Inflammatory macrophage treated with lipopolysaccharide for 4 hours (primary cell): ENCODE results near the gene AKT2.

Source experiments
- DNase-seq: peaks from one replicate; pipeline ENCODE4 v3.0.0-alpha.2; 2020

Gene AKT2

DNA sequence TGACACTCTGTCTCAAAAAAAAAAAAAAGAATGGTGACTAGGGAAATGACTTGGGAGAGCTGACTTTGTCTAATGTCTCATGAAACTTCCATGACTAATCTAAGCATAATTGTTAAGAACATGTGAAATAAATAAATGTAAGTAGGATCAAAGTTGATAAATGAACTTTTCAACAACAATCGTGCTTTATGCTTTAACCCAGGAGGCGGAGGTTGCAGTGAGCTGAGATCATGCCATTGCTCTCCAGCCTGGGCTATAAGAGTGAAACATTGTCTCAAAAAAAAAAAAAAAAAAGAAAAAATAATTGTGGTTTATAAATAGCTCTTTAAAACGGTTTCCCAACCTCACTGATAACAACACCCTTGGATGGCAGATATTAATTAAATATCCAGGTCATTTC lies 12.9 kb upstream of the AKT2 start:
- no peak for DNase-seq

DNA sequence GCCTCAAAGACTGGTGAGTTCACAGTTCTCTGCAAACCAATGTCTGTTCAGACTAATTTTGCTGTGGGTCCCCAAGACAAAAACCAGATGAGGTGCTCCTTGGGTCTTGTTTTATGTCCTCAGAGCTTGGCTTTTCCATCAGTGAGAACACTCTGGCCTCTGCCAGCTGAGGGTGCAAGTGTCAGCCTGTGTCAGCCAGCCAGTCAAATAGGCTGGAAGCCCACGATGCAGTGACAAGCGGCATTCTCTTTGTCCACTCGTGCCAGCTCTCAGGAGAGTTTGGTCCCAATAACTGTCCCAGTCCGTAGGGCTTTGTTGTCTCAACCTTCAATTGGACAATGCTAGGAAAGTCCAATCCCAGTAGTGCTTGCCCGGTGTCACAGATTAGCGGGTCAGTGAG lies 9.4 kb upstream of the AKT2 start:
- no peak for DNase-seq

- no peak for DNase-seq
Observed at GRCh38 chr19:40286971-40287421, 1.9 kb upstream of the AKT2 start.

- DNase-seq = no peak
Observed at GRCh38 chr19:40286235-40286970, 1.3 kb upstream of the AKT2 start.

GRCh38 chr19:40285353-40286234 lies 449 bp upstream of the AKT2 start:
- peak; percentile 100 for DNase-seq

GRCh38 chr19:40284251-40284500 lies 969 bp downstream of the AKT2 start:
- DNase-seq = no peak

- DNase-seq = no peak
Observed at GRCh38 chr19:40283414-40284250, 1.5 kb downstream of the AKT2 start.

GRCh38 chr19:40282920-40283319 lies 2.2 kb downstream of the AKT2 start:
- no peak for DNase-seq

DNA sequence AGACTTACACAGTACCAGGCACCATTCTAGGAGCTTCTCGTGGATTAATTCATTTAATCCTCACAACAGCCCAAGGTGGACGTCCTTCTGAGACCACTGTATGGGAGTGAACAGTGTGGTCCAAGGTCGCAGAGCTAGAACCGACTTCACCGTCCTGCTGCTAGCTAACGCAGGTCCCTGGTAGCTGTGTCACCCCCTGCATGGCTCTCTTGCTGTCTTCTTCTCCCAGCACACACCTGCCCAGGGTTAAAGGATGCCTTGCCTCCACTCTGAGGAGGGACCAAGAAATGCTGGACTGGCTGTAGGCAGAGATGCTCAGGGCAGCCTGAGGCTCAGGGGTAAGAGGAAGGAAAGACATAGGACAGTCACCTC lies 3.0 kb downstream of the AKT2 start:
- no peak for DNase-seq

DNA sequence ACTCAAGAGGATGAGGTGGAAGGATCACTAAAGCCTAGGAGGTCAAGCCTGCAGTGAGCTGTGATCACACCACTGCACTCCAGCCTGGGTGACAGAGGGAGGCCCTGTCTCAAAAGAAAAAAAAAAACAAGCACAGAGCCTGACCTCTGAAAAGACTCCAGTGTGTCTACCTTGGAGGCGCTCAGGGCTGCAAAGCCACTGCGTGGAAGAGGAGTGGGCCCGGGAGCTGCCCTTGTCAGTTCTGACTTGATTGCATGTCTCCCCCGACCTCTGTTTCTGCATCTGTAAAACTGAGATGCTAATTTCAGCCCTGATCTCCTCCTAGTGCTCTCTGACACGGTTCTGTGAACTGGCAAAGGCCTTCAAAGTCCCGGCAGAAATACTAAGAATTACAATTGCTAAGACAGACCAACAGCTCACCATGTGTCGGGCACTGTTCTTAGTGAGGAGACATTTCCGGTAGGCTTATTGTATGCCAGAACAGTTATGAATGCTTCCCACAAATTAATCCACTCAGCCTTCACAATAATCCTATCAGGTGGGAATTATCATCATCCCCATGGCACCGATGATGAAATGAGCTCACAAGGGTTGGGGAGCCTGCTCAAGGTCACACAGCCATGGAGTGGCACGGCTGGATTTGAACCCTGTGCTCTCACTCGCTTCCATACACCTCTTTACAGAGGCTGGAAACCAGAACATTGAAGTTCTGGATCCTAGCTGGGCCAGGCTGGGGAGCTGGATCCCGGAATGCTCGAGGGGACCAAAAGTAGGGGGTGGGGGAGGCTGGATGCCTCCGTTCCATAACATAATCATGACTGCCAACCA lies 3.5 kb downstream of the AKT2 start:
- no peak for DNase-seq

GRCh38 chr19:40280608-40281221 lies 4.4 kb downstream of the AKT2 start:
- DNase-seq = no peak

DNA sequence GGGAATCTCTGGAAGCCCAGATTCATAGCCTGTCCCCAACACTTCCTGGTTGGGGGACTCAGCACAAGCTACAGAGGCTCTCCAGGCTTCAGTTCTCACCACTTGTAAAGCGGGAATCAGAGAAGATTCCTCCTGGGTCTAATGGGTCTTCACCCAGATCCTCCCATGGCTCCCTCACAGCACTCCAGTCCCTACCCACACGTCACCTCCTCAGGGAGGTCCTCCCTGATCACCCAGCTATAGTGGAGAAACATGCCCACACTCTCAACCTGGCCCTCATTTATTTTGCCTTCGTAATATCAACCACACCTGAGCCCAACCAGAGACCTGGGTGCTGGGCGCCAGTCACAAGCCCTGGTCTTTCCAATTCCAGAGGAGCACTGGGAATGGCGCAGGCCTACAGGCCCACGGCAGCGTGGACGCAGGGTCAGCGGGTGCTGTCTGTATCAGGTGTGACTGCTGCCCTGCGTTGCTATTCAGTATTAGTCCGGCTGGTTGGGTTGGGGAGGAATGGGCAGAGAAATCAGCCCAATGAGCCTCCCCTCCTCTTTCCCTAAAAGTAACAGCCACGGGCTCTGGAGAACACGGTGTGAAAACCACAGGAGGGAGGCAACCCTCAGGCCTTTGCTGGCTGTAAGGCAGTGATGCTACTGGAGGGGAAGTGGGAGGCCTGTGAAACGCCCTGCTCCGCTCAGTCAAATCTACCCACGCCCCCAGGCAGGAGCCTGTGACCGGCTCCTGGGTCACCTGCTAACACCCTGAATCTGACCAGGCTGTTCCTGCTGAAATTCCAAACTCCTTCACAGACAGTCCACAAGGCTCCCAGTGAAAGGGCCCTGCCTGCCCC lies 5.2 kb downstream of the AKT2 start:
- peak; percentile 13 for DNase-seq

DNA sequence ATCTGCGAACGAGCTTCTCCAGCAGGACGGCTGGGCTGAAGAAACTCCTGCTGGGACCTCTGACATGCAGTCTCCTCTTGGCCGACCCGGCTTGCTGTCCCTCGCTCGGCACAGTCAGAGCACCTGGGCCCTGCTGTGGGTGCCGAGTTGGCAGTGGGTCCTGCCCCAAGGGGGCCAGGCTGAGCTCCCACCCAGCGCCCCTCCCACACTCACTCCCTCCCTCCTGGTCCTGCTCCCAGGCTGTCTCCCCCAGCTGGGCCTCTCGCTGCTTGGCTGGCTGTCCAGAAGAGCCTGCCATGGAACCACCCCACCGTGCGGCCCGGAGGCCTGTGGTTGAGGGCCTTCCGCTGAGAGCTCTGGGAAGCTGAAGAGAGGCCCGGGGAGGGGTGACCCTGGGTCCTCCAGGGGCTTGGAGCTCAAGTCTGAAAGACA lies 6.0 kb downstream of the AKT2 start:
- no peak for DNase-seq

GRCh38 chr19:40278361-40279035 lies 6.6 kb downstream of the AKT2 start:
- DNase-seq = no peak

DNA sequence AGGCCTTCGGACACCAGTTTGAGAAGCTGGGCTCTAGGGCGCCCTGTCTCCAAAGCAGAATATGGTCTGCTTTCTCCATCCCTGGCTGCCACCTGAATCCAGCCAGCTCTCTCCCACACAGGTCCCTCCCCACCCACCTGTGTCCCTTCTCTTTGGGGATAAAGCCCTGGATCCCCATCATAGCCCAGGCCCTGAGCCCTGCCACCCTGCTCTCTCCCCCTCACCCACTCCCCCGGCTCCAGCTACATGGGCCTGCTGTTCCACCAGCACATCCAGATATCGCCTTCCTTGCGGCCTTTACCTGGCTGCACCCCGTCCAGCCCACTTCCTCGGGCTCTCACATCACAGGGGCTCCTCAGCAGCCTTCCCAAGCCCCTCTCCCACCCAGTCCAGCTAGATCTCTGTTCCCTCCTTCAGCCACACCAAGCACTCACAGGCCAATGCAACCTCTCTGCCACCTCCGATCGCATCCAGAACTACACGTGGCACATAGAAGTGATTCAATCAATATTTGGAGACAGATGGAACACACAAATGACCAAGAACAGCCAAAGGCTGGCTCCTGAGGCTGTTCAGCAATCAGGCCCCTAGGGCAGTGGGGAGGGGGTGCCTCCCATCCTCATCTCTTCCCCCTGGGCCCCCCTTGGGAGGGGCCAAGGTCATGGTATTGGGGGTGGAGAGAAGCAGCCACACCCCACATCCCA lies 7.6 kb downstream of the AKT2 start:
- DNase-seq = no peak

- DNase-seq = no peak
Observed at GRCh38 chr19:40274585-40275544, 10.3 kb downstream of the AKT2 start.

DNA sequence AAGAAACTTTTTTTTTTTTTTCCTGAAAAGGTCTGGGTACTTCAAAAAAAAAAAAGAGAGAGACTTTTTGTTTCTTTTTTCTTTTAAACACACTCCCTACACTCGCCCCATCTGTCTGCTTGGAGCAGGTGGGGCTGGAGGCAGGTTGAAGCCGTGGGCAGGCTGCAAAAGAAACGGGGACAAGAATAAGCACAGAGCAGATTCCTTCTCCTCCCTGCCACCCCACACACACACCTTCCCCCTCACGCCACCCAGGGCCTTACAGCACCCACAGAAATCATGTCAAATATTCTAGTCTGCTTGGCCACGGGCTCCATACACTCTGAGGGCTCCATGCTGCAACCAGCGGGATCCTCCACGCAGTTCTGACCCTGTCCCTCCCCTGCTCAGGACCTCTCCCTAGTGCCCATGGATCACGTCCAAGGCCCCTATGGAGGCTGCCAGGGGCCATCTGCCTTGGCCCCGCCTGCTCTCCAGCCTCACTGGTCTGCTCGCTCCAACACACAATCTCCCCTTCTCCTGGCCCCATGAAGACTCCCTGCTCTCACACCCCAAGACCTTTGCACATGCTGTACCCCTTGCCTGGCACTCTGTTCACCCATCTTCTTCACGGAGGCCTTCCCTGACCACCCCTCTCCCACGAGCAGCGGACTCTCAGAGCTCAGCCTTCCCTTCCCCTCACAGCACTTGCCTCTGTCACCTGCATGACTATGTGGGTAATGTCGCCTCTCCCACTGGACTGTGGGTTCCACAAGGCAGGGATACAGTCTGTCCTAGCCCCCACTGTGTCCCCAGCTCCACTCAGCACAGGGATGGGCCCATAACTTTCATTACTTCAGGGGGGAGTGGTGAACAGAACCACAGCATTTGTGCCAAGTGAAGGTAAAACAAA lies 11.4 kb downstream of the AKT2 start:
- DNase-seq = no peak

DNA sequence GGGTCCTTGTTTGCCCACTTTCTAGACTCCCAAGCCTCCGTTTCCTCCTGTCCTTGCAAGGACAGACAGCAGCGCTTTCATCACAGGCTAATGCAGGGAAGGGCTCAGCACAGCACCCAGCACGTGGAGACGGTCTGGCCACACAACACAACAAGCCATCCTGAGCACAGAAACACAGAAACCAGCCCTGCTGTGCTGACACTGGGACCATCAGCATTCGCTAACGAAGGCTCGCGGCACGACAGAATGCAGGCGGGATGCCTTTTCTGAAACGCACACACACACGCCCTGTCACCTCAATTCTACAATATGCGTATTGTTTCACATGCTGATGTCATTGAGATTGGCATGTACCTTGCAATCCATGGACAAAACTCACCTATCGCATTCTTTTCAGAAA lies 12.9 kb downstream of the AKT2 start:
- no peak for DNase-seq
